Measurements from ENCODE around the gene CRLF3. TPM values are rescaled to one million over a fixed set of nuclear protein-coding genes. Genes with fewer than 3 reads are reported as not detected.

The CRLF3 gene
- polyA plus RNA-seq, 1 of the 3 experiments (the other 2 are of a cell fraction): 10.9 TPM

DNA sequence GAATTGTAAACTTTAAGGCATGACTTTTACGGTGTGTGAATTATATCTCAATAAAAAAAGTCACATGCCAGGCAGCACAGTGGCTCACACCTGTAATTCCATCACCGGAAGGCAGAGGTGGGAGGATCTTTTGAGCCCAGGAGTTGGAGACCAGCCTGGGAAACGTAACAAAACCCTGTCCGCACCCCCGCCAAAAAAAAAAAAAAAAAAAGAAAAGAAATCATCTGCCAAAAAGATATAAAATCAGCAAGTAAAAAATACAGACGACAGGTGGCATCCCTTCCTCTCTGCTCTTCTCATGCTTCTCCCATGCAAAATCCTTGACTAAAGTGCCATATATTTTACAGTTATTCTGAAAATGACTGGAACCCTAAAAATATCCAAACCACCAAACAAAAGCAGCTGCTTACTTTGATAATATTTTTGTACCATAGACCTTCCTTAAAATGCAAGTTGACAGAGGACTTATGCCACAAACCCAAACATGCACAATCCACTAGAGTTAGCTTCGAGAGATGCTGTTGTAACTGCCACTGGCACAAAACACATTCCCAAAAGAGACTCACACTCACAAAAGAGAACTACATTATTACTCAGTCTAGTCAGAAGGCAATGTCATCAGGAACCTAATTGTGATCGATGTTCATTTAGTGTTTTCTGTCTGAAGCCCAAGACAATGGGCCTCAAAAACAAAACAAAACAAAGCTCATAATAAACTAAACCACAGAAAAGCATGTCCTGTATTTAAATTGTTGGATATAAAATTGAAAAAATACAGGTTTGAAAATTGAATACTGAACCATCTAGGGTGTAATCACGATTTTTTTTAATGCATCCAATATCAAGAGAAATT, 2.4 kb downstream of the CRLF3 start:
- Histone ChIP-seq H3K9me3 (no peaks in the 10 kb centered on the region), H3K4me1 (ENCODE audit: control insufficient read depth in 1 of 2, insufficient read depth in 2 of 2, low read depth in 1 of 2, low read length in 1 of 2) (peaks cover 0 to 9% of the 10 kb centered on the region in 2 experiments; a peak in 2 of 4 replicates), H2AFZ (ENCODE audit: low read depth) (no peak overlapping the region), H3K27ac (ENCODE audit: low read depth in 2 of 2, low read length in 1 of 2) (no peak overlapping the region), H3K9me2 (no peaks in the 10 kb centered on the region), H4K20me1 (ENCODE audit: insufficient read depth) (no peaks in the 10 kb centered on the region), H3K36me3 (replicated peaks in 1 of 2; ENCODE audit: control insufficient read depth in 1 of 2, insufficient read depth in 2 of 2, low read length in 1 of 2) (peaks cover 0 to 4% of the 10 kb centered on the region in 2 experiments), H3K27me3 (ENCODE audit: insufficient read depth) (no peaks in the 10 kb centered on the region), H3K4me3 (ENCODE audit: low read depth in 2 of 2, low read length in 1 of 2) (peak overlapping the region in 1 of 2 experiments; percentile 23; a peak in 1 of 4 replicates), H3K9ac (no peak overlapping the region), H3K79me2 (ENCODE audit: insufficient read depth) (peaks cover 72% of the 10 kb centered on the region), H3F3A (replicated peaks; ENCODE audit: insufficient read depth) (peaks cover 15% of the 10 kb centered on the region), H3K4me2 (peak overlapping the region; percentile 85; the same call in 1 of the 2 replicates)
- no peak for DNase-seq
- ChIA-PET CTCF (interaction anchor here (0.9 kb wide), 1 partner anchor 16 kb away, joined by 3 read pairs; no protein-coding TSS in a partner anchor), POLR2A (no interaction called here)
- 83% methylated on average over 9 of the region's 9 CpGs for WGBS (ENCODE audit: low lambda C conversion rate)
- TF ChIP-seq TCF12 (IDR thresholded peaks at IDR 0.05): no peak
- no peak for TF ChIP-seq FOSL2 (IDR thresholded peaks at IDR 0.05; ENCODE audit: borderline replicate concordance, low read depth)
- TF ChIP-seq, protein P1, sequence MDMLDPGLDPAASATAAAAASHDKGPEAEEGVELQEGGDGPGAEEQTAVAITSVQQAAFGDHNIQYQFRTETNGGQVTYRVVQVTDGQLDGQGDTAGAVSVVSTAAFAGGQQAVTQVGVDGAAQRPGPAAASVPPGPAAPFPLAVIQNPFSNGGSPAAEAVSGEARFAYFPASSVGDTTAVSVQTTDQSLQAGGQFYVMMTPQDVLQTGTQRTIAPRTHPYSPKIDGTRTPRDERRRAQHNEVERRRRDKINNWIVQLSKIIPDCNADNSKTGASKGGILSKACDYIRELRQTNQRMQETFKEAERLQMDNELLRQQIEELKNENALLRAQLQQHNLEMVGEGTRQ (IDR thresholded peaks at IDR 0.05; ENCODE audit: borderline replicate concordance, low read depth, low read length): no peak
- TF ChIP-seq, protein P2, sequence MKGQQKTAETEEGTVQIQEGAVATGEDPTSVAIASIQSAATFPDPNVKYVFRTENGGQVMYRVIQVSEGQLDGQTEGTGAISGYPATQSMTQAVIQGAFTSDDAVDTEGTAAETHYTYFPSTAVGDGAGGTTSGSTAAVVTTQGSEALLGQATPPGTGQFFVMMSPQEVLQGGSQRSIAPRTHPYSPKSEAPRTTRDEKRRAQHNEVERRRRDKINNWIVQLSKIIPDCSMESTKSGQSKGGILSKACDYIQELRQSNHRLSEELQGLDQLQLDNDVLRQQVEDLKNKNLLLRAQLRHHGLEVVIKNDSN (IDR thresholded peaks at IDR 0.05; ENCODE audit: borderline replicate concordance, low read depth): no peak
- TF ChIP-seq TEAD4 (IDR thresholded peaks at IDR 0.05; ENCODE audit: borderline replicate concordance, insufficient read depth): no peak
- no peak for TF ChIP-seq RAD21 (IDR thresholded peaks at IDR 0.05; ENCODE audit: low read length)
- TF ChIP-seq, protein P3, sequence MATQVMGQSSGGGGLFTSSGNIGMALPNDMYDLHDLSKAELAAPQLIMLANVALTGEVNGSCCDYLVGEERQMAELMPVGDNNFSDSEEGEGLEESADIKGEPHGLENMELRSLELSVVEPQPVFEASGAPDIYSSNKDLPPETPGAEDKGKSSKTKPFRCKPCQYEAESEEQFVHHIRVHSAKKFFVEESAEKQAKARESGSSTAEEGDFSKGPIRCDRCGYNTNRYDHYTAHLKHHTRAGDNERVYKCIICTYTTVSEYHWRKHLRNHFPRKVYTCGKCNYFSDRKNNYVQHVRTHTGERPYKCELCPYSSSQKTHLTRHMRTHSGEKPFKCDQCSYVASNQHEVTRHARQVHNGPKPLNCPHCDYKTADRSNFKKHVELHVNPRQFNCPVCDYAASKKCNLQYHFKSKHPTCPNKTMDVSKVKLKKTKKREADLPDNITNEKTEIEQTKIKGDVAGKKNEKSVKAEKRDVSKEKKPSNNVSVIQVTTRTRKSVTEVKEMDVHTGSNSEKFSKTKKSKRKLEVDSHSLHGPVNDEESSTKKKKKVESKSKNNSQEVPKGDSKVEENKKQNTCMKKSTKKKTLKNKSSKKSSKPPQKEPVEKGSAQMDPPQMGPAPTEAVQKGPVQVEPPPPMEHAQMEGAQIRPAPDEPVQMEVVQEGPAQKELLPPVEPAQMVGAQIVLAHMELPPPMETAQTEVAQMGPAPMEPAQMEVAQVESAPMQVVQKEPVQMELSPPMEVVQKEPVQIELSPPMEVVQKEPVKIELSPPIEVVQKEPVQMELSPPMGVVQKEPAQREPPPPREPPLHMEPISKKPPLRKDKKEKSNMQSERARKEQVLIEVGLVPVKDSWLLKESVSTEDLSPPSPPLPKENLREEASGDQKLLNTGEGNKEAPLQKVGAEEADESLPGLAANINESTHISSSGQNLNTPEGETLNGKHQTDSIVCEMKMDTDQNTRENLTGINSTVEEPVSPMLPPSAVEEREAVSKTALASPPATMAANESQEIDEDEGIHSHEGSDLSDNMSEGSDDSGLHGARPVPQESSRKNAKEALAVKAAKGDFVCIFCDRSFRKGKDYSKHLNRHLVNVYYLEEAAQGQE (IDR thresholded peaks at IDR 0.05; ENCODE audit: low read depth, low read length): no peak
- TF ChIP-seq FOXJ3 (CRISPR knock-in tag; IDR thresholded peaks at IDR 0.05): no peak
- no peak for TF ChIP-seq GABPA (IDR thresholded peaks at IDR 0.05; ENCODE audit: low read depth)
- TF ChIP-seq, protein P4, sequence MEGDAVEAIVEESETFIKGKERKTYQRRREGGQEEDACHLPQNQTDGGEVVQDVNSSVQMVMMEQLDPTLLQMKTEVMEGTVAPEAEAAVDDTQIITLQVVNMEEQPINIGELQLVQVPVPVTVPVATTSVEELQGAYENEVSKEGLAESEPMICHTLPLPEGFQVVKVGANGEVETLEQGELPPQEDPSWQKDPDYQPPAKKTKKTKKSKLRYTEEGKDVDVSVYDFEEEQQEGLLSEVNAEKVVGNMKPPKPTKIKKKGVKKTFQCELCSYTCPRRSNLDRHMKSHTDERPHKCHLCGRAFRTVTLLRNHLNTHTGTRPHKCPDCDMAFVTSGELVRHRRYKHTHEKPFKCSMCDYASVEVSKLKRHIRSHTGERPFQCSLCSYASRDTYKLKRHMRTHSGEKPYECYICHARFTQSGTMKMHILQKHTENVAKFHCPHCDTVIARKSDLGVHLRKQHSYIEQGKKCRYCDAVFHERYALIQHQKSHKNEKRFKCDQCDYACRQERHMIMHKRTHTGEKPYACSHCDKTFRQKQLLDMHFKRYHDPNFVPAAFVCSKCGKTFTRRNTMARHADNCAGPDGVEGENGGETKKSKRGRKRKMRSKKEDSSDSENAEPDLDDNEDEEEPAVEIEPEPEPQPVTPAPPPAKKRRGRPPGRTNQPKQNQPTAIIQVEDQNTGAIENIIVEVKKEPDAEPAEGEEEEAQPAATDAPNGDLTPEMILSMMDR (IDR thresholded peaks at IDR 0.05): no peak

All from SK-N-SH (cell line).